IPS DF 19.7 (cell line): ENCODE results near the gene PTPRK.

ENCODE experiments used
- DNase-seq: peaks from one replicate; pipeline ENCODE4 v3.0.0-alpha.2; 2013; ENCODE audit warnings: low read depth, low spot score

The PTPRK gene

GRCh38 chr6:128249429-128249828 lies 271.0 kb downstream of the PTPRK start:
- DNase-seq, result no peak

- no peak for DNase-seq
These were observed 273.7 kb downstream of the PTPRK start for GRCh38 chr6:128246472-128247260.

GRCh38 chr6:128244751-128245405 lies 275.5 kb downstream of the PTPRK start:
- DNase-seq, result no peak

- DNase-seq, result no peak
These were observed 277.5 kb downstream of the PTPRK start for GRCh38 chr6:128242765-128243403.

GRCh38 chr6:128241216-128241615 lies 279.2 kb downstream of the PTPRK start:
- DNase-seq, result no peak

GRCh38 chr6:128240024-128240428 lies 280.4 kb downstream of the PTPRK start:
- DNase-seq, result no peak

GRCh38 chr6:128239146-128239545 lies 281.3 kb downstream of the PTPRK start:
- DNase-seq, result no peak

GRCh38 chr6:128238225-128238624 lies 282.2 kb downstream of the PTPRK start:
- no peak for DNase-seq

- no peak for DNase-seq
These were observed 284.8 kb downstream of the PTPRK start for GRCh38 chr6:128235556-128235955.

- no peak for DNase-seq
These were observed 286.9 kb downstream of the PTPRK start for GRCh38 chr6:128233531-128233930.

- DNase-seq, result no peak
These were observed 290.0 kb downstream of the PTPRK start for GRCh38 chr6:128230267-128230989.

- DNase-seq, result no peak
These were observed 294.8 kb downstream of the PTPRK start for GRCh38 chr6:128225612-128226011.

- DNase-seq, result no peak
These were observed 303.5 kb downstream of the PTPRK start for GRCh38 chr6:128216917-128217316.

- DNase-seq, result no peak
These were observed 310.6 kb downstream of the PTPRK start for GRCh38 chr6:128209771-128210170.

GRCh38 chr6:128208851-128209580 lies 311.4 kb downstream of the PTPRK start:
- DNase-seq, result no peak

GRCh38 chr6:128208078-128208477 lies 312.3 kb downstream of the PTPRK start:
- no peak for DNase-seq

- no peak for DNase-seq
These were observed 313.6 kb downstream of the PTPRK start for GRCh38 chr6:128206610-128207426.

GRCh38 chr6:128204616-128205015 lies 315.8 kb downstream of the PTPRK start:
- no peak for DNase-seq

GRCh38 chr6:128202169-128202765 lies 318.1 kb downstream of the PTPRK start:
- DNase-seq, result no peak

- no peak for DNase-seq
These were observed 319.6 kb downstream of the PTPRK start for GRCh38 chr6:128200789-128201188.
